ENCODE results near the gene ATXN10.
"Not testable (repeated sequence)": the region's sequence is repeated elsewhere in the genome, so short reads cannot be mapped to it uniquely, and the experiment has no call there.

DNA sequence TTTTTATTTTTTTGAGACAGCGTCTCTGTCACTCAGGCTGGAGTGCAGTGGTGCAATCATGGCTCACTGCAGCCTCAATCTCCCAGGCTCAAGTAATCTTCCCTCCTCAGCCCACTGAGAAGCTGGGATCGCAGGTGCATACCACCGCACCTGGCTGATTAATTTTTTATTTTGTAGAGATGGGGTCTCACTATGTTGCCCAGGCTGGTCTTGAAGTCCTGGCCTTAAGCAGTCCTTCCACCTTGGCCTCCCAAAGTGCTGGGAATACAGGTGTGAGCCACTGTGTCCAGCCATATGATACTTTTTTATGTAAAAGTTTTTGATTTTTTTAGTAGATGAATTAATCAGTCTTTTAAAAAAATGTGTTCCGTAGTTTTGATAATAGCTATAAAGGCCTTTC, 42.8 kb downstream of the ATXN10 start:
- TF ChIP-seq, protein P1, sequence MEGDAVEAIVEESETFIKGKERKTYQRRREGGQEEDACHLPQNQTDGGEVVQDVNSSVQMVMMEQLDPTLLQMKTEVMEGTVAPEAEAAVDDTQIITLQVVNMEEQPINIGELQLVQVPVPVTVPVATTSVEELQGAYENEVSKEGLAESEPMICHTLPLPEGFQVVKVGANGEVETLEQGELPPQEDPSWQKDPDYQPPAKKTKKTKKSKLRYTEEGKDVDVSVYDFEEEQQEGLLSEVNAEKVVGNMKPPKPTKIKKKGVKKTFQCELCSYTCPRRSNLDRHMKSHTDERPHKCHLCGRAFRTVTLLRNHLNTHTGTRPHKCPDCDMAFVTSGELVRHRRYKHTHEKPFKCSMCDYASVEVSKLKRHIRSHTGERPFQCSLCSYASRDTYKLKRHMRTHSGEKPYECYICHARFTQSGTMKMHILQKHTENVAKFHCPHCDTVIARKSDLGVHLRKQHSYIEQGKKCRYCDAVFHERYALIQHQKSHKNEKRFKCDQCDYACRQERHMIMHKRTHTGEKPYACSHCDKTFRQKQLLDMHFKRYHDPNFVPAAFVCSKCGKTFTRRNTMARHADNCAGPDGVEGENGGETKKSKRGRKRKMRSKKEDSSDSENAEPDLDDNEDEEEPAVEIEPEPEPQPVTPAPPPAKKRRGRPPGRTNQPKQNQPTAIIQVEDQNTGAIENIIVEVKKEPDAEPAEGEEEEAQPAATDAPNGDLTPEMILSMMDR (IDR thresholded peaks at IDR 0.05; ENCODE audit: insufficient read depth, low read length, poor library complexity, severe bottlenecking): not testable (repeated sequence)
- not testable (repeated sequence) for TF ChIP-seq EZH2phosphoT487 (conservative IDR thresholded peaks at IDR 0.05; ENCODE audit: low read length)
